Spleen (tissue), 11 donors: Measurements from ENCODE around the gene SETD3. TPM values are rescaled to one million over a fixed set of nuclear protein-coding genes. Genes with fewer than 3 reads are reported as not detected.

Experiments used
- DNase-seq: peaks from one replicate; pipeline ENCODE4 v3.0.0-alpha.2; 2020
- H3K27ac ChIP-seq, 8 donors: fragments of 200-600 bp; sonication (generic) in 7 of 8; 1 replicate in 4 of 8; 2 replicates in 4 of 8; pipeline versions ENCODE4 v1.5.0 to v1.8.0; 2016 to 2021; ENCODE audit warnings: inconsistent platforms in 4 of 8, mild to moderate bottlenecking in 4 of 8, moderate library complexity in 1 of 8
- H3K27me3 ChIP-seq, 7 donors: fragments of 200-600 bp; sonication (generic) in 6 of 7; replicated peaks in 1 of 7; 1 replicate in 4 of 7; 2 replicates in 3 of 7; pipeline versions ENCODE4 v1.5.0 to v1.8.0; 2016 to 2021; ENCODE audit warnings: inconsistent platforms in 3 of 7, mild to moderate bottlenecking in 1 of 7
- H3K36me3 ChIP-seq, 6 donors: fragments of 200-600 bp; sonication (generic) in 5 of 6; 1 replicate in 4 of 6; 2 replicates in 2 of 6; pipeline versions ENCODE4 v1.5.0 to v1.8.0; 2016 to 2021; ENCODE audit warnings: inconsistent platforms in 2 of 6
- H3K4me1 ChIP-seq, 6 donors: fragments of 200-600 bp; sonication (generic) in 5 of 6; 1 replicate in 3 of 6; 2 replicates in 3 of 6; pipeline versions ENCODE4 v1.5.0 to v1.8.0; 2016 to 2021; ENCODE audit warnings: inconsistent platforms in 3 of 6
- H3K4me3 ChIP-seq, 8 donors: fragments of 200-600 bp; sonication (generic) in 7 of 8; 1 replicate in 4 of 8; 2 replicates in 4 of 8; pipeline versions ENCODE4 v1.5.0 to v1.8.0; 2016 to 2021; ENCODE audit warnings: inconsistent platforms in 4 of 8, mild to moderate bottlenecking in 4 of 8, moderate library complexity in 2 of 8
- H3K9me3 ChIP-seq, 8 donors: fragments of 200-600 bp; sonication (generic) in 7 of 8; 1 replicate in 4 of 8; 2 replicates in 4 of 8; pipeline versions ENCODE4 v1.5.0 to v1.8.0; 2016 to 2021; ENCODE audit warnings: inconsistent platforms in 4 of 8
- POLR2A ChIP-seq, 3 donors: fragments of 450-650 bp; IDR thresholded peaks; one replicate each; pipeline ENCODE4 v1.5.1; 2017; ENCODE audit warnings: antibody characterized with exemption in 3 of 3, mild to moderate bottlenecking in 1 of 3
- POLR2AphosphoS5 ChIP-seq, 3 donors: sonication (generic); formaldehyde crosslinking; IDR thresholded peaks; one replicate each; pipeline ENCODE4 v1.5.1; 2017; ENCODE audit warnings: antibody characterized with exemption in 3 of 3
- WGBS, 5 donors: extraction: QIAGEN DNeasy Blood & Tissue Kit in 3 of 5; methylation state at CpG; one replicate each; pipeline versions ENCODE4 v1.1.5 to v1.1.7; 2013 to 2018; 5-methylcytosine and 5-hydroxymethylcytosine counted together
- intact Hi-C: fragments of 100-400 bp; cut with DNase I; formaldehyde crosslinking; loops from one replicate; pipeline ENCODE4 v1.15.0; 2023; ENCODE audit warnings: low total_unique reads
- polyA plus RNA-seq, 3 donors: library from polyadenylated mRNA; stranded (reverse); fragments of 200-250 nt; gene quantifications; one replicate each; pipeline ENCODE4 v1.2.1, GENCODE V29; 2013
- total RNA-seq, 7 donors: library from RNA; depleted of rRNA in 3 of 7; stranded (reverse); fragments of >200 nt in 3 of 7; fragmentation: NEBNext Ultra II Directional in 4 of 7; extraction: Animal tissue kit (Norgen Biotek cat#: 25700) in 4 of 7; gene quantifications; one replicate each; pipeline versions ENCODE4 v1.1.0 to v1.2.1, GENCODE V29; 2016 to 2021
- TF ChIP-seq, protein P1 (sequence below), 11 experiments: fragments of 200-600 bp in 7 of 11; fragments of 450-650 bp in 4 of 11; sonication (generic) in 4 of 11; IDR thresholded peaks in 8 of 11; conservative IDR thresholded peaks in 3 of 11; 1 replicate in 7 of 11; 2 replicates in 4 of 11; pipeline versions ENCODE4 v1.4.0 to v1.8.0; 2016 to 2021; ENCODE audit warnings: antibody characterized with exemption in 11 of 11, inconsistent platforms in 4 of 11, mild to moderate bottlenecking in 1 of 11
- donor health status: healthy with polysubstance abuse.
- donor health status: DM: no; HTN: no; CAD: no; lungs with moderate emphysema.
- donor health status: DM: no; HTN: no; CAD: no.
- donor health status: Bipolar disorder and iron deficiency.
- donor health status: healthy.
- donor health status: DM: no; HTN: no; CAD: no.
- donor health status: DM: yes; HTN: yes; CAD: no.

The SETD3 gene
- total and polyA plus RNA-seq, 10 donors, result 18.1 to 84.4 (median 62.4) TPM

GRCh38 chr14:99480917-99481744, 472 bp upstream of the SETD3 start, which contains the start of gene CCNK:
Gene CCNK (plus strand): TSS chr14:99481409. CDS start chr14:99492678, 11,269 bp downstream.
- H3K27ac ChIP-seq, result peak within 1 kb of the TSS; percentile 85 to 97 (median 94)
- TF ChIP-seq, protein P1, sequence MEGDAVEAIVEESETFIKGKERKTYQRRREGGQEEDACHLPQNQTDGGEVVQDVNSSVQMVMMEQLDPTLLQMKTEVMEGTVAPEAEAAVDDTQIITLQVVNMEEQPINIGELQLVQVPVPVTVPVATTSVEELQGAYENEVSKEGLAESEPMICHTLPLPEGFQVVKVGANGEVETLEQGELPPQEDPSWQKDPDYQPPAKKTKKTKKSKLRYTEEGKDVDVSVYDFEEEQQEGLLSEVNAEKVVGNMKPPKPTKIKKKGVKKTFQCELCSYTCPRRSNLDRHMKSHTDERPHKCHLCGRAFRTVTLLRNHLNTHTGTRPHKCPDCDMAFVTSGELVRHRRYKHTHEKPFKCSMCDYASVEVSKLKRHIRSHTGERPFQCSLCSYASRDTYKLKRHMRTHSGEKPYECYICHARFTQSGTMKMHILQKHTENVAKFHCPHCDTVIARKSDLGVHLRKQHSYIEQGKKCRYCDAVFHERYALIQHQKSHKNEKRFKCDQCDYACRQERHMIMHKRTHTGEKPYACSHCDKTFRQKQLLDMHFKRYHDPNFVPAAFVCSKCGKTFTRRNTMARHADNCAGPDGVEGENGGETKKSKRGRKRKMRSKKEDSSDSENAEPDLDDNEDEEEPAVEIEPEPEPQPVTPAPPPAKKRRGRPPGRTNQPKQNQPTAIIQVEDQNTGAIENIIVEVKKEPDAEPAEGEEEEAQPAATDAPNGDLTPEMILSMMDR (IDR thresholded peaks at IDR 0.05 in 8 of 11, conservative IDR thresholded peaks at IDR 0.05 in 3 of 11), result peak in 3 of 11 experiments; percentile 23 to 45 (median 27)
- TF ChIP-seq POLR2AphosphoS5 (IDR thresholded peaks at IDR 0.05), result peak; percentile 98 to 99 (median 99)
- peak; percentile 46 to 81 (median 75) for TF ChIP-seq POLR2A (IDR thresholded peaks at IDR 0.05)
- 0 to 1% (median 0%) methylated on average over 56 to 82 of the region's 82 CpGs for WGBS, 5 donors

GRCh38 chr14:99479160-99479905, 1.3 kb downstream of the SETD3 start:
- H3K27ac ChIP-seq, result peak overlapping the region; percentile 45 to 97 (median 94)

More at GRCh38 chr14:99480917-99481744, 472 bp upstream of the SETD3 start, which contains the start of gene CCNK:
- H3K4me3 ChIP-seq, result peak within 1 kb of the TSS; percentile 84 to 97 (median 90)
- intact Hi-C loops, result no loop called here
- peak; percentile 100 for DNase-seq
- H3K36me3 ChIP-seq, result no peaks in the 10 kb centered on the region
- peaks cover 31 to 85% (median 71%) of the 10 kb centered on the region in 6 donors for H3K4me1 ChIP-seq
- no peaks in the 10 kb centered on the region for H3K9me3 ChIP-seq
- no peaks in the 10 kb centered on the region for H3K27me3 ChIP-seq

DNA sequence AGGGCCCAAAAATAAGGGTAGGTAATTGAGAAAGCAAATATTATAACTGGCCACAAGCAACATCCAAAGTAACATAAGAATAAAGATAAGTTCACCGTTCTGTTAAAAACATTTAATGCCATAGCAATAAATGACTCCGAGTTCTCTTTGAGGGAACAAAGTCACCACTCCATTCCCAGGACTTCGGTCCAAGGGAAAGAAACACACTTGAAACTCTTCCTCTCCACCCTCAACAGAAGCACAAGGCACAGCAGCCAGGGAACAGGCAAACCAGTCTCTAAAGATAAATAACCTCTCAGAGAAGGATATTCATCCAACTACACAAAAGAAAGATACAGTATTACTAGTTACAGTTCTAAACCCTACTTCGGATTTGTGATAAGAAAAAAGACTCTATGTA, 2.5 kb downstream of the SETD3 start:
- 75 to 84% (median 82%) methylated on average over 4 of the region's 4 CpGs for WGBS, 5 donors
- Histone ChIP-seq H3K36me3 (no peaks in the 10 kb centered on the region), H3K4me3 (no peak overlapping the region), H3K9me3 (no peaks in the 10 kb centered on the region), H3K4me1 (peaks cover 27 to 83% (median 54%) of the 10 kb centered on the region in 6 donors), H3K27ac (no peak overlapping the region), H3K27me3 (no peaks in the 10 kb centered on the region)
- TF ChIP-seq, protein P1 (IDR thresholded peaks at IDR 0.05 in 8 of 11, conservative IDR thresholded peaks at IDR 0.05 in 3 of 11), result no peak
- TF ChIP-seq POLR2A (IDR thresholded peaks at IDR 0.05) (no peak), POLR2AphosphoS5 (IDR thresholded peaks at IDR 0.05) (no peak)
- no peak for DNase-seq
- intact Hi-C loops, result no loop called here

More at GRCh38 chr14:99479160-99479905, 1.3 kb downstream of the SETD3 start:
- H3K4me3 ChIP-seq, result peak overlapping the region; percentile 58 to 97 (median 86)
- no peak for TF ChIP-seq POLR2AphosphoS5 (IDR thresholded peaks at IDR 0.05)
- no peak for TF ChIP-seq POLR2A (IDR thresholded peaks at IDR 0.05)
- TF ChIP-seq, protein P1 (IDR thresholded peaks at IDR 0.05 in 8 of 11, conservative IDR thresholded peaks at IDR 0.05 in 3 of 11), result no peak
- WGBS, 5 donors, result 22 to 27% (median 24%) methylated on average over 18 of the region's 18 CpGs
- H3K36me3 ChIP-seq, result no peaks in the 10 kb centered on the region
- H3K9me3 ChIP-seq, result no peaks in the 10 kb centered on the region
- intact Hi-C loops, result no loop called here
- DNase-seq, result no peak
- H3K27me3 ChIP-seq, result no peaks in the 10 kb centered on the region
- H3K4me1 ChIP-seq, result peaks cover 31 to 85% (median 66%) of the 10 kb centered on the region in 6 donors
